ENCODE data around the gene SHLD2.

DNA sequence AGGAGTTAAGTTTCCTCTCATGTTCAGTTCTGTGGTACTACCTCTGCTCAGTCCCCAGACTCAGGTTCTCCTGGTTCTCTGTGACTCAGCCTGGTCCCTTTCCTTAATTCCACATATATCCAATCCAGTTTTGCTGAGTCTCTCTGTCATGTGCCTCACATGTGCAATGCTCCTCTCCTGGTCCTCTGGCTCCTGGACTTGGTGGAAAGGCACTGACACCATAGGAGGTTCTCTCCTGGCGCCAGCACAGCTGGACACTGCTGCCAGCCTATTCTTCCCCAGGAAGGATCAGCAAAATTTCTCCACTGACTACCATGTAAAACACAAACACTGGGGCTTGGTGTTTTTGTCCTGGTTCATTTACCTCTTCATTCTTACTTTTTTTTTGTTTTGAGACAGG, 28.1 kb upstream of the SHLD2 start:
- TF ChIP-seq, protein P1, sequence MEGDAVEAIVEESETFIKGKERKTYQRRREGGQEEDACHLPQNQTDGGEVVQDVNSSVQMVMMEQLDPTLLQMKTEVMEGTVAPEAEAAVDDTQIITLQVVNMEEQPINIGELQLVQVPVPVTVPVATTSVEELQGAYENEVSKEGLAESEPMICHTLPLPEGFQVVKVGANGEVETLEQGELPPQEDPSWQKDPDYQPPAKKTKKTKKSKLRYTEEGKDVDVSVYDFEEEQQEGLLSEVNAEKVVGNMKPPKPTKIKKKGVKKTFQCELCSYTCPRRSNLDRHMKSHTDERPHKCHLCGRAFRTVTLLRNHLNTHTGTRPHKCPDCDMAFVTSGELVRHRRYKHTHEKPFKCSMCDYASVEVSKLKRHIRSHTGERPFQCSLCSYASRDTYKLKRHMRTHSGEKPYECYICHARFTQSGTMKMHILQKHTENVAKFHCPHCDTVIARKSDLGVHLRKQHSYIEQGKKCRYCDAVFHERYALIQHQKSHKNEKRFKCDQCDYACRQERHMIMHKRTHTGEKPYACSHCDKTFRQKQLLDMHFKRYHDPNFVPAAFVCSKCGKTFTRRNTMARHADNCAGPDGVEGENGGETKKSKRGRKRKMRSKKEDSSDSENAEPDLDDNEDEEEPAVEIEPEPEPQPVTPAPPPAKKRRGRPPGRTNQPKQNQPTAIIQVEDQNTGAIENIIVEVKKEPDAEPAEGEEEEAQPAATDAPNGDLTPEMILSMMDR (conservative IDR thresholded peaks at IDR 0.05; ENCODE audit: low read length), result no peak
- no peak for TF ChIP-seq EZH2phosphoT487 (IDR thresholded peaks at IDR 0.05; ENCODE audit: borderline replicate concordance, low read depth, low read length)

Data from OCI-LY7 (cell line).